Stimulated activated CD4-positive, alpha-beta T cell treated with anti-CD3 and anti-CD28 coated beads, Interleukin-1b, Interleukin-23, amount 100 ng/mL, for 1 hour (primary cell): ENCODE data around the gene OCRL.
"Not testable (repeated sequence)": the region's sequence is repeated elsewhere in the genome, so short reads cannot be mapped to it uniquely, and the experiment has no call there.

Source experiments
- DNase-seq, 2 donors: peaks; one replicate each; pipeline ENCODE4 v3.0.0-alpha.2; 2020; ENCODE audit warnings: low read depth in 2 of 2

Gene OCRL

DNA sequence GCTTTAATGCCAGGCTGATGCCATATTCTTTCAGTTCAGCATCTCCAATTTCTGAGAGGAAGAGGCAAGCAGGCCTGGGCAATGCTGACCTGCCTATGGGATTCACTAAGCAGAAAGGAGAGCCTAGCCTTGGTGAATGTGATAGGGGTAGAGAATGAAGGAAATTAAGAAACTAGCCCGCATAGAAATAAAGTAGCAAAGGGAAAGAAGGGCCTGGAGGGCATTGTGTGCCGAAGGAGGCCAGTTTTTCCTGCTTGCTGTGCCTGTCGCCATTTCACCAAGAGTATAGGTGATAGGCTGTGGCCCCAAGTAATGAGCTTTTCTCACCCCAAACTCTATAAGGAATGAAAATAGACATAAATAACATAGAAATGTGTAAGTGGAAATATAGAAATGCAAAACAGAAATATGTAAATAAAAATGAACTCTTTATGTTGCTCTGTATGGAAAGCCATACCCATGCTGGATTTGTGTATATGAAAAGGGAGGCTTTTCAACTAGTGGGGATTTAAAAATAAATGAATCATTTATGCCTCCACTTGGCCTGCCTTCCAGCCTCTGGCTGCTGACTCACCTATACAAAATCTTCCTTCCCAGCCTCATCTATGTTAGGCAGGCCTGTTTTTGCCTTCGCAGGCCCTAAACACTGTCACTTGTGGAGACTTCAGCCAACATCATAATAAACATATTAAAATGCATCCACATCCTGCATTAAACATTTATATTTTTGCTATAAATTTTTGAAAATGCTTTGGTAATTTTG lies 5.1 kb upstream of the OCRL start:
- DNase-seq = no peak

GRCh38 chrX:129540722-129541184 lies 694 bp downstream of the OCRL start:
- no peak for DNase-seq

DNA sequence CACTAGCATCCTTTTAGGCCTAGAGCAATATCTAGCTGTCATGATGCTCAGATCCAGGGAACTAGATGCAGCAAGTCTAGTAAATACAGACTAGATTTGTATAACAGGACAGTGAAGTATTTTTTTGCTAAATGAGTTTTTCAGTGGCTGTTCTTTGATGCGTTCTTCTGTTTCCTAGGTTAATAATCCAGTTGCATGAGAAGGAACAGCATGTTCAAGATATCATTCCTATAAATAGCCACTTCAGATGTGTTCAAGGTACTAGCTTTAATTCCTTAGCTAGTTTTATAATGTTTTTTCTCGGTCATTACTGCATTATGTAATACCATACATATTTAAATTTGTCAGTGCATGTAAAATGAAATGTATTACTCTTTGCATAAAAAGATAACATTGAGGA lies 4.7 kb downstream of the OCRL start:
- DNase-seq = no peak

DNA sequence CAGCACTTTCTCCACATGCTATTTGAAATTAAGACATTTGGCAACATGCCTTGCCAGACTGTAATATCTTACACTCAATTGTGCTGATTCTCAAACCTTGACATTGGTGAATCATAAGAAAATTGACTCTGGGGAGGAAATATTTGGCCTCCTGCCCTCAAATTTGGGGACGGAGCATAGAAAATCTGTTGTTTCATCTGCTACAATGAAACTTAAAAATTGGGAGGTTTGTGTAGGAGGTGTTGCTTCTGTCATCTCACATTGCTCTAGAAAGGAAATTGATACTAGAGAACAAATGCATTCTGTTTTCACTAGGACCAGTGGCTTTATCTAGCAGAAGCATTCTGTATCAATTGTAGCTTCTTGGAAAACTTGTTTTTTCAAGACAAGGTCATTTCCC lies 5.3 kb downstream of the OCRL start:
- DNase-seq = no peak

- no peak for DNase-seq
Observed at GRCh38 chrX:129549124-129549523, 9.1 kb downstream of the OCRL start.

DNA sequence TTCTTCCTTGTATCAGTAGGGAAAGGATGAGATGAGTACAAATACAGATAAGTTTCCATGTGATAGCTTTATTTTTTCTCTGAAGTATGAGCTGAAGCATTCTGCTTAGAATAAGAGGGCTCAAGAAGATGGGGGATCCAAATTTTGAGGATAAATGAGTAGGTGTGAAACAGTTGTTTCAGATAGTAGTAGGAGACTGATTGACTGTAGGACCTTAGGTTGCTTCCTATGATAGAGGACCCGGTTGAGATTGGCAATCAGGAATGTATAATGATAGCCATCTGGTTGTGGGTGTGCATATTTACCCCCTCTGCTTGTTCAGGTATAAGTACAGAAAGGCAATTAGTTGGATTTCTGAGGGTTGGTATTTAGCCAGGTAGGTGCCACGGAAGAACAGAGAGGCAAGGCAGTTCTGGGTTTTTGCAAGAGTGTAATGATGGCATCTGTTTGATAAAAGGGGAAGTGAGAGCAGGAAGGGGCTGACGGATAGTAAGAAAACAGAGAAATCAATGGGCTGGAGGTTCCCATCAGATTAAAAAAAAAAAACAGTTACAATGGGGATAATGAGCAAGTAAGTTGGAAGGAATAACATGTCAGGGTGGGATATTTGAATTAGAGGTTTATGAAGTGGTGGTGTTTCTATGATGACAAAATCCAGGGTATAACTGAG lies 13.7 kb downstream of the OCRL start:
- no peak for DNase-seq

- DNase-seq = not testable (repeated sequence)
Observed at GRCh38 chrX:129554816-129555215, 14.8 kb downstream of the OCRL start.

DNA sequence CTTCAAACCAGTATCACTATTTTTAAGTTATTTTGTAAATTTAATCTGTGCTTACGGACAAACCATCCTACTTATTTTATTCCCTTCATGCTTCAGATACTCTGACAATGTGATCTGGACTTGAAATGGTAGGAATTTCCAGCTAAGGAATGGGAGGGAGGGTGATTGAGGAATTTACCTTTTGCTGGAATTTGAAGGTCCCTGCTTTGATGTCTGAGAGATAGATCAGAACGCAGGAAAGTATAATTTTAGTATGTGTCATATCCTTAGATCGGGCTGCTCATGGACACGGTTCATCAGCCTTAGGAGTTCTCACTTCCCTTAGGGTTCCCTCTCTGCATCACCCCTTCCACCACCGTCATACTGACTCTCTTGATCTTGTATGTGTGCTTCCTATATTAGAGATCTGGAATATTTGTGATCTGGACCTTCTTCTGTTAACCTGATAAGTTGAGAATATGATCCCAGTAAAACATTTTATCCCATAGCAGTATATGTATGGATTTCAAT lies 16.8 kb downstream of the OCRL start:
- no peak for DNase-seq

DNA sequence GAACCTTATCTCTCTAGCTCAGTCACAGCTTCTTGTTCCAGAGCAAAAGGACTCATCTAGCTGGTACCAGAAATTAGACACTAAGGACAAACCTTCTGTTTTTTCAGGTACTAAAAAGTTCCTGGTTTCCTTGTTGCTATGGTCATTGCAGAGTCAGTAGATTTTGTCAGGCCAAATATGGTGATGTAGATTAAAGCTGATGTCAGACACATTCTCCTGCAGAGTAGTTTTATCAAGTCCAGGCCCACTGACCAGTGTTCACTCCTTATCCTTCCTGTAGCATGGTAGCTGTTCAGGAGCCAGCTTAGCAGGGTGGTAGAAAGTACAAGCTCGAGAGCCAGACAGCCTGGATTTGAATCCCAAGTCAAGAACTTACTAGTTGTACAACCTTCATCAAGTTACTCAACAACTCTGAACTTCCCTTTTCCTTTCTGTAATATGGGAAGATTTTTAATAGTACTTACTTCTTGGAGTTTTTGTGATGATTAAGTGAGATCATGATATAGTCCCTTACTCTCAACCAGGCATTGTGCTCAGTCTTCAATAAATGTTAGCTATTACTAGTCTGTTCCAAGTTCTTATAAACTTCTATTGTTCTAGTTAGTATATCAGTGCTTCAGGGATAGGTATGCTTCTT lies 17.9 kb downstream of the OCRL start:
- DNase-seq = no peak

DNA sequence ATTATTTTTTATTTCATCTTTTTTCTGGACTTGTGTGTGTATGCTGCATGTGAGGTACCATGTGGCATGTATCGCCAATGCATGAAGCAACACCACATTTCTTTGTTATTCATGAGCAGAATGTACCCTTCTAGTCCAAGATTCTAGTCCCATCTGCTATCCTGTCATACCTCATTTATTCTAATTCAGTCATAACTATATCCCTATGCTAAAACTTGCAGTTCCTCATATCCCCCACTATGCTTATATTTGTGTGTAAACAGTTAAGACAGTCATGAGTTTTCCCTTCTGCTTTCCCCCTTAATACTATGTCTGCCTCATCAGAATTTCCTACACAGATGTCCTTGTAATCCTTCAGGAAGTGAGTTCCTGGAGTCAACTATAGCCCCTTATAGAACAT lies 19.7 kb downstream of the OCRL start:
- no peak for DNase-seq

- no peak for DNase-seq
Observed at GRCh38 chrX:129561453-129561852, 21.4 kb downstream of the OCRL start.

- not testable (repeated sequence) for DNase-seq
Observed at GRCh38 chrX:129564345-129564744, 24.3 kb downstream of the OCRL start.

DNA sequence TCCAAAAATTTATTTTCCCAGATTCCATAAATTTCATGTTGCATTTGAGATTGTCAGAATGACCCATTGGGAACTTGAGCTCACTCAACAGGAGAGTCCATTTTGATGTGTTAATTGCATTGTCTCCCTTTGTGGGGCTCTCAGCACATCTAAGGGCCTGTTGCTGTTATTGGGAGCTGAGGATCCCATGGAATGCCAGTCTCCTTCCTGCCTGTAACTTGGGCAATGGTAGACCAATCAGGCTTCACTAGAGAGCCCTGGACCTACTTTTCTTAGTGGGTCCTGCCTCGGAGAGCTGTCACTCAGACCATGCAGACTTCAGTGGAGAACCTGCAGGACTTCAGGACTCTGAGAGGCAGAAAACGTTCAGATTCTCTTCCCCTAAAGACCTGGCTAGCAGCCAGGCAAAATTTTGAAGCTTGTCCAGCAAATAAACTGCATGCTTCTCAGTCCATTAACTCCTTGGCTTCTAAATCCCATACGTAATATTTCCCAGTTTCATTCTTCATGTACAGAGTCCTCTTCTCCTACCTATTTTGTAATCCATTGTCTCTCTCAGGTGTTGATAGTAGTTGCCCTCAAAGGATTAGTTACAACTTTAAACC lies 25.1 kb downstream of the OCRL start:
- no peak for DNase-seq

DNA sequence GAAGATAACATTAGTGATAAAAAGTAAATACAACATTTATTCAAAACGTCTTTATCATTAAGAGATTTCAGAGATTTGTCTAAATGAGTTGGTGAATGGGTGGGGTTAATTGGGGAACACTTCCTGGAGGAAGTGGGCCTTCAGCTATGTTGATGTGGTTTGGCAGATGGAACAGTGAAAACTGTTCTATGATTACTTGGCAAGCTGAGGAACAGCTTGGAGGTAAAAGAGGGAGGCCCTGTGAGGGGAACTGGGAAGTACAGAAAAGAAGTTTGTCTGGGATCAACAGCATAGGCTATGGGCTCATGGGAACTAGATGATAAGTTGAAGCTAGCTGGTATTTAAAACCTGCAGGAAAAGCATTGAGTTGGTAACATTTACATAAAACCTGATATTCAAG lies 26.0 kb downstream of the OCRL start:
- no peak for DNase-seq

- DNase-seq = no peak
Observed at GRCh38 chrX:129568349-129568748, 28.3 kb downstream of the OCRL start.

DNA sequence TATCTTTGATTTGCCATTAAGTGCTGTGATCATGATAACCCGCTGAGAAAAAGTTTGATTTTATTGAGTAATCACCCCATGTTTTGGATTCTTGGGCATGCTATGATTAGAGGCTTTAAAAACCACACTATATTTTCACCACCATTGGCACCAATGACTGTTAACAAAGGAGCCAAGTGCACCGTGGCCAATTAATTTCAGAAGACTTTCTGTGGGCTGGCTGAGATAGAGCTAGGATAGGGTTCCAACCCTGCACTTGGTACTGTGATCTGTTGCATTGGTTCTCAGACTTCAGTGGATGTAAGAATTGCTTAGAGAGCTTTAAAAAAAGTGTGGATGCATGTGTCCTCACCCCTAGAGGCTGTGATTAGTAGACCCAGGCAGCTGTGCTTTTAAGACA lies 32.4 kb downstream of the OCRL start:
- no peak for DNase-seq

DNA sequence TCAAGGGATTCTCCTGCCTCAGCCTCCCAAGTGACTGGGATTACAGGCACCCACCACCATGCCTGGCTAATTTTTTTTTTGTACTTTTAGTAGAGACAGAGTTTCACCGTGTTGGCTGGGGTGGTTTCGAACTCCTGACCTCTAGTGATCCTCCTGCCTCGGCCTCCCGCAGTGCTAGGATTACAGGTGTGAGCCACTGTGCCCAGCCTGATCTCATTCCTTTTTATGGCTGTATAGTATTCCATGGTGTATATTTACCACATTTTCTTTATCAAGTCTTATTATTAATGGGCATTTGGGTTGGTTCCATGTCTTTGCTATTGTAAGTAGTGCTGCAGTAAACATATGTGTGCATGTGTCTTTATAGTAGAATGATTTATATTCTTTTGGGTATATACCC lies 33.6 kb downstream of the OCRL start:
- not testable (repeated sequence) for DNase-seq

- DNase-seq = no peak
Observed at GRCh38 chrX:129574214-129574613, 34.2 kb downstream of the OCRL start.

DNA sequence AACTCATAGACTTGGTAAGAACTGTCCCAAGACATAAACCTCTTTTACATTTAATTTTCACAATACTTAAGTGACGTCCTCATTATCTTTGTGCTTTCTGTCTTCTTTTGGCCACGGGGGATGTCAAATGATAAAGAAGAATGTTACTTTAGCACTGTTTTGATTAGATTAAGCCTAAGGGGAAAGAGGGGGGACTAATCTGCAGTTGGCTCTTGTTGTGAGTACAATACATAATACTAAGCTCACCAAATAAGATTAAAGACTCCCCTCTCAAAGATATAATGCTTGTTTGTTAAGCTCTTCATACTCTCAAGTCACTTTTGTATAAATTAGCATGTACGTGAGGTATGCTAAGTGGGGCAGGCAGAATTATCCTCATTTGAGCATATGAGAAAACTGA lies 36.5 kb downstream of the OCRL start:
- DNase-seq = no peak

GRCh38 chrX:129577473-129577872 lies 37.4 kb downstream of the OCRL start:
- DNase-seq = no peak

DNA sequence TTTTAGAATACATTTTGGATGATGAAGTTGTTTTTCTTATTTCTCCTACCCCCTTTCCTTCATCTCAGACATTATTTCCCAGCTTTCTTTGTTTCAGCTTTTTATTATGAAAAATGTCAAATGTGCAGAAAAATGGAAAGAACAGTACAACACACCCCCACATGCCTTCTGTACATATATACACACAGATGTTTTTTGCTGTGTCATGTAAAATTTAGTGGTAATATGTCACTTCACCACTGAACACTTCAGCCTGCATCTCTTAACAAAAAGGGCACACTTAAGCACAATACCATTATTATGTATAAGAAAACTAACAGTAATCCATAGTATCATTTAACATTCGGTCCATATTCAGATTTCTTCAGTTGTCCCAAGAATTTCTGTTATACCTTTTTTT lies 37.8 kb downstream of the OCRL start:
- DNase-seq = no peak

- no peak for DNase-seq
Observed at GRCh38 chrX:129581904-129582303, 41.8 kb downstream of the OCRL start.
